Adrenal gland (tissue), 12 donors: ENCODE data around the gene EMC8. TPM values are rescaled to one million over a fixed set of nuclear protein-coding genes. Genes with fewer than 3 reads are reported as not detected.
A peak's percentile ranks its signal among the peaks of the same experiment; 100 is the strongest.

Source experiments
- DNase-seq, 7 donors: peaks; one replicate each; pipeline ENCODE4 v3.0.0-alpha.2; 2019 to 2020
- H3K27ac ChIP-seq, 5 donors: fragments of 200-600 bp; sonication (generic) in 4 of 5; 1 replicate in 3 of 5; 2 replicates in 2 of 5; pipeline versions ENCODE4 v1.5.1 to v1.8.0; 2016 to 2020; ENCODE audit warnings: mild to moderate bottlenecking in 1 of 5
- H3K27me3 ChIP-seq: fragments of 200-600 bp; 2 replicates; pipeline ENCODE4 v1.8.0; 2021
- H3K36me3 ChIP-seq, 2 donors: fragments of 200-600 bp; replicated peaks in 1 of 2; 1 replicate in 1 of 2; 2 replicates in 1 of 2; pipeline versions ENCODE4 v1.5.1 to v1.8.0; 2018 to 2022
- H3K4me1 ChIP-seq, 2 donors: fragments of 200-600 bp; replicated peaks in 1 of 2; 1 replicate in 1 of 2; 2 replicates in 1 of 2; pipeline versions ENCODE4 v1.5.1 to v1.8.0; 2018 to 2021
- H3K4me3 ChIP-seq, 4 donors: fragments of 200-600 bp; sonication (generic) in 3 of 4; one replicate each; pipeline ENCODE4 v1.5.1; 2016 to 2018
- H3K9me3 ChIP-seq, 3 donors: fragments of 200-600 bp; sonication (generic) in 1 of 3; replicated peaks in 1 of 3; 1 replicate in 2 of 3; 2 replicates in 1 of 3; pipeline versions ENCODE4 v1.5.1 to v1.8.0; 2016 to 2021
- CTCF ChIP-seq, 6 experiments: fragments of 450-650 bp in 4 of 6; fragments of 200-600 bp in 2 of 6; sonication (generic) in 1 of 6; IDR thresholded peaks; 1 replicate in 5 of 6; 2 replicates in 1 of 6; pipeline versions ENCODE4 v1.5.1 to v1.8.0; 2016 to 2021; ENCODE audit warnings: antibody characterized with exemption in 6 of 6, mild to moderate bottlenecking in 2 of 6, moderate library complexity in 1 of 6
- POLR2A ChIP-seq, 2 donors: fragments of 450-650 bp; IDR thresholded peaks; one replicate each; pipeline ENCODE4 v1.6.1; 2017; ENCODE audit warnings: antibody characterized with exemption in 2 of 2, mild to moderate bottlenecking in 2 of 2, moderate library complexity in 1 of 2
- WGBS, 4 donors: extraction: QIAGEN DNeasy Blood & Tissue Kit in 2 of 4; methylation state at CpG; one replicate each; pipeline versions ENCODE4 v1.1.5 to v1.1.7; 2013 to 2017; 5-methylcytosine and 5-hydroxymethylcytosine counted together
- intact Hi-C, 2 donors: fragments of 100-400 bp; cut with DNase I; formaldehyde crosslinking; loops; one replicate each; pipeline versions ENCODE4 v1.14.1 to v1.15.0; 2022 to 2023
- polyA plus RNA-seq, 3 donors: library from polyadenylated mRNA; stranded (reverse); fragments of 200-250 nt in 2 of 3; fragments of 350-450 nt in 1 of 3; fragmentation: Illumina TruSeq in 1 of 3; extraction: RNeasy Lipid Tissue Mini Kit (QIAGEN cat#74804) in 1 of 3; gene quantifications; one replicate each; pipeline ENCODE4 v1.2.3, GENCODE V29; 2013 to 2014
- total RNA-seq, 9 donors: library from RNA; depleted of rRNA in 4 of 9; stranded (reverse); fragments of >200 nt in 4 of 9; fragments of 120-200 nt in 1 of 9; fragmentation: NEBNext Ultra II Directional in 1 of 9; extraction: Animal tissue kit (Norgen Biotek cat#: 25700) in 1 of 9; gene quantifications; one replicate each; pipeline versions ENCODE4 v1.1.0 to v1.2.4, GENCODE V29; 2013 to 2023
- donor health status: healthy with polysubstance abuse.
- donor health status: Bipolar disorder and iron deficiency.
- donor health status: DM: yes; HTN: yes; CAD: no.
- donor health status: DM: no; HTN: no; CAD: no.
- donor health status: DM: no; HTN: no; CAD: no.
- donor health status: DM: yes; HTN: yes; CAD: no.

The EMC8 gene
- total and polyA plus RNA-seq, 12 donors: 10.7 to 53.8 (median 24.1) TPM

GRCh38 chr16:85750146-85750826, 49.1 kb downstream of the EMC8 start:
- Histone ChIP-seq H3K4me1 (peaks cover 6 to 15% of the 10 kb centered on the region in 2 donors), H3K27ac (no peak overlapping the region), H3K4me3 (peak overlapping the region in 2 of 4 donors; percentile 29 to 65), H3K36me3 (no peaks in the 10 kb centered on the region), H3K27me3 (peaks cover 17% of the 10 kb centered on the region), H3K9me3 (no peaks in the 10 kb centered on the region)
- WGBS, 4 donors: 3 to 9% (median 7%) methylated on average over 20 to 51 of the region's 51 CpGs
- intact Hi-C loops: no loop called here
- peak in 1 of 7 donors; percentile 9 for DNase-seq
- TF ChIP-seq CTCF (IDR thresholded peaks at IDR 0.05): no peak
- TF ChIP-seq POLR2A (IDR thresholded peaks at IDR 0.05): no peak

- H3K27ac ChIP-seq: no peak overlapping the region
- 27 to 44% (median 38%) methylated on average over 13 to 14 of the region's 14 CpGs for WGBS, 4 donors
- H3K9me3 ChIP-seq: no peaks in the 10 kb centered on the region
- H3K36me3 ChIP-seq: no peaks in the 10 kb centered on the region
- H3K4me1 ChIP-seq: peaks cover 6 to 15% of the 10 kb centered on the region in 2 donors
- TF ChIP-seq CTCF (IDR thresholded peaks at IDR 0.05): no peak
- no peak for TF ChIP-seq POLR2A (IDR thresholded peaks at IDR 0.05)
- intact Hi-C loops: no loop called here
- H3K4me3 ChIP-seq: peak overlapping the region in 1 of 4 donors; percentile 65
- H3K27me3 ChIP-seq: peaks cover 17% of the 10 kb centered on the region
- no peak for DNase-seq
Measured at GRCh38 chr16:85749771-85750145, 49.6 kb downstream of the EMC8 start.

- intact Hi-C loops: no loop called here
- H3K36me3 ChIP-seq: no peaks in the 10 kb centered on the region
- H3K4me3 ChIP-seq: no peak overlapping the region
- no peak for TF ChIP-seq CTCF (IDR thresholded peaks at IDR 0.05)
- no peak for TF ChIP-seq POLR2A (IDR thresholded peaks at IDR 0.05)
- H3K27me3 ChIP-seq: peaks cover 14% of the 10 kb centered on the region
- WGBS, 4 donors: 74 to 88% (median 85%) methylated on average over 10 to 13 of the region's 13 CpGs
- H3K9me3 ChIP-seq: no peaks in the 10 kb centered on the region
- peaks cover 6 to 15% of the 10 kb centered on the region in 2 donors for H3K4me1 ChIP-seq
- no peak for DNase-seq
- H3K27ac ChIP-seq: no peak overlapping the region
Measured at GRCh38 chr16:85746460-85747215, 52.7 kb downstream of the EMC8 start.

- Histone ChIP-seq H3K36me3 (no peaks in the 10 kb centered on the region), H3K27me3 (no peaks in the 10 kb centered on the region), H3K4me1 (no peaks in the 10 kb centered on the region), H3K27ac (no peak overlapping the region), H3K9me3 (no peaks in the 10 kb centered on the region), H3K4me3 (no peak overlapping the region)
- DNase-seq: no peak
- TF ChIP-seq POLR2A (IDR thresholded peaks at IDR 0.05) (no peak), CTCF (IDR thresholded peaks at IDR 0.05) (no peak)
- intact Hi-C loops: no loop called here
- WGBS, 4 donors: 57 to 69% (median 65%) methylated on average over 10 to 13 of the region's 13 CpGs
Measured at GRCh38 chr16:85738923-85739715, 60.2 kb downstream of the EMC8 start.
